GM12874 (cell line): ENCODE data around the gene EPN1.

Experiments
- CTCF ChIP-seq: IDR thresholded peaks from 2 replicates; pipeline ENCODE4 v1.5.1; 2011; ENCODE audit warnings: low read depth, mild to moderate bottlenecking, control low read depth, low read length, moderate library complexity; ENCODE audit not compliant: insufficient read depth

Gene EPN1

GRCh38 chr19:55656988-55657747, 17.9 kb upstream of the EPN1 start:
- no peak for TF ChIP-seq CTCF

- TF ChIP-seq CTCF, result no peak
Measured at GRCh38 chr19:55658846-55659459, 16.1 kb upstream of the EPN1 start.

- TF ChIP-seq CTCF, result no peak
Measured at GRCh38 chr19:55659822-55660221, 15.2 kb upstream of the EPN1 start.

- no peak for TF ChIP-seq CTCF
Measured at GRCh38 chr19:55660404-55660803, 14.6 kb upstream of the EPN1 start.

- no peak for TF ChIP-seq CTCF
Measured at GRCh38 chr19:55660991-55661390, 14.0 kb upstream of the EPN1 start.

GRCh38 chr19:55661826-55662225, 13.2 kb upstream of the EPN1 start:
- no peak for TF ChIP-seq CTCF

GRCh38 chr19:55663846-55664536, 11.0 kb upstream of the EPN1 start:
- no peak for TF ChIP-seq CTCF
